CD4-positive, alpha-beta T cell treated with Interleukin-4 for 1 hour (primary cell): Measurements from ENCODE around the gene LAMP1.
"Not testable (repeated sequence)": the region's sequence is repeated elsewhere in the genome, so short reads cannot be mapped to it uniquely, and the experiment has no call there.

Source experiments
- DNase-seq, 2 donors: peaks; one replicate each; pipeline ENCODE4 v3.0.0-alpha.2; 2020 to 2022

The LAMP1 gene

DNA sequence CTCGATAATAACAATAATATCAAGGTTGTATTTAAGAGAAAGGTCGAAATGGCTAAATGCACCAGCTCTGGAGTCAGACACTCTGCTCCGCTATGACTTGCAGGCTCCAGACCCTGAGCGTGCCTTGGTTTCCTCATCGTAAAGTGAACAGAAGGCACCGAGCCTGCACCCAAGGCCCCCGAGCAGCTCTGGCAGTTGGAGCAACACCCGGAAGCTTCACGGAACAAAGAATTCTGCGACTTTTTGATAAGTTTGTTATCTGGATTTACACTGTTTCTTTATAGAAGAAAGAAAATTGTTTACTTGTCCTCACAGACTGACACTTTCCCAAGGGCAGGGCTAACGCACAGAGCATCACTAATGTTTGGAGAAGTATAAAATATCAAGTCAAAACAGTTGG lies 62.5 kb downstream of the LAMP1 start:
- no peak for DNase-seq

DNA sequence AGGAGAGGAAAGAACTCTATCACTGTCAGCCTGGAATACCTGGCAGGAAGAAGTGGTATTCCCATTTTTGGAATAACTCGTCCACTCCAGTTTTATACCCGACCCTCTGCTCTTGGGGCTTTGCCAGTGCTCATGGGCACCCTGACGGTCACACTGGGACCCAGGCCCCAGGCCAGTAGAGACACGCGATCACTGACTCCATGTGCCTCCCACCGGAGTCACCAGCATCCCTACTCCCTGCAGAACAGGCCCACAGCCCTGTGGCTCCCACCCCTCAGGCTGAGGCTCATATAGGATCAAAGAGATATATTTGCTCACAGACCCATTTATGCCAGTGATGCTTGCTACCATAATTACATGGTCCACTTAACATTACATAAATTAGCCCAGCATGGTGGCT lies 63.4 kb downstream of the LAMP1 start:
- no peak for DNase-seq

- DNase-seq, result no peak
These were observed 64.4 kb downstream of the LAMP1 start for GRCh38 chr13:113361406-113361805.

GRCh38 chr13:113364311-113364889 lies 67.4 kb downstream of the LAMP1 start:
- no peak for DNase-seq

GRCh38 chr13:113364901-113365582 lies 68.0 kb downstream of the LAMP1 start:
- no peak for DNase-seq

DNA sequence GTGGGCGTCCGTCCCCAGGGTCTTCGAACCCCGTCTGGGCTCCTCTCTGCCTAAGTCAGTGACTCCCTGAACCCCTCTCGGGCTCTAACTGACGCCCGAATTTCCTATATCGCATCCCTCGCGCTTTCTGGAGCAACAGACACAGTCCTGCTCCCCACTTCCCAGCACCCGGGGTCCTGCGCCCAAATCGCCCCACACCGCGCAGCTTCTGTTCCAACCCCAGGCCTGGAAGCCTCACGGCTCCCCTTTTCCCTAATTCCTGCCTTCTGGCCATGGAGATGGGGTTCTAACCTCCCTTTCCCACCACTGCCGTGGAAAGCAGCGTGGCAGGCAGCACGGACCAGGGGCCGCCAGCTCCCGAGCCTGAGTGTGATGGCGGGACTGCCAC lies 68.5 kb downstream of the LAMP1 start:
- no peak for DNase-seq

GRCh38 chr13:113365971-113366588 lies 69.0 kb downstream of the LAMP1 start:
- DNase-seq, result no peak

DNA sequence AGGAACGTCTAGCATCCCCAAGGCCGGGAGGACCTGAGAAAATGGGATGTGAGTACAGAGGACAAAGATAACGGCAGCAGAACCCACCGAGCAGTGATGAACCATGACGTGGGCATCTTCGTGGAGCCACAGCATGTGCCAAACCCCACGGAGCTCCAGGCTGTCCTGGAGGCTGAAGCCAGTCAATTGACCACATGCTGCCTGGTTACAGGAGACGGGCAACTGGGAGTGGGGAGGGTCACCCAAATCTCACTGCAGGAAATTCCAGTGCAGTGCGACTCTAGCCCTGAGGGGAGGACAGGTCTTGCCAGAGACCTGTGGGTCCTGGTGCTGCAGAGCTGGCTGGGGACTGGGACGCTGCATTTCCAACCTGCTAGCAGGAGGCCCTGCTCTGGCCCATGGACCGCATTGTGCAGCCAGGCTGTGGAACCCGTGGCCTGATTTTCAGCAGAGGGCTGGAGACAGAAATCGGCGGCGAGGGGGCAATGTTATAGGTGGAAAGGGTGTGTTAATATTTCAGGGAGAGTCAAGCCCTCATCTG lies 70.1 kb downstream of the LAMP1 start:
- DNase-seq, result no peak

DNA sequence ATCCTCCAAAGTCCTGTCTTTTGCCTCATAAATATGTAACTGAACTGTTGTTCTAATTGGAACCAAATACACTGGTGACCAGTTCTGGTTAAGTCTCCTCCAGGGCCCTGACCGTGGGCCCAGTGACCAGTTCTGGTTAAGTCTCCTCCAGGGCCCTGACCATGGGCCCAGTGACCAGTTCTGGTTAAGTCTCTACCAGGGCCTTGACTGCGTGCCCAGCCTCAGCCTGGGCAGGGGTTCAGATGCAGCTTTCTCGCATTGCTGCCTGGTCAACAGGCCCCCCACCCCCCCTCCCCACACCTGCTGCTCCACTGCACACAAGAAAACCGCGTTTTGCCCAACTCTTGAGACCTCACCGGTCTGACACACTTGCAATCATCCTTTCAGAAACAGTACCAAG lies 70.7 kb downstream of the LAMP1 start:
- no peak for DNase-seq

DNA sequence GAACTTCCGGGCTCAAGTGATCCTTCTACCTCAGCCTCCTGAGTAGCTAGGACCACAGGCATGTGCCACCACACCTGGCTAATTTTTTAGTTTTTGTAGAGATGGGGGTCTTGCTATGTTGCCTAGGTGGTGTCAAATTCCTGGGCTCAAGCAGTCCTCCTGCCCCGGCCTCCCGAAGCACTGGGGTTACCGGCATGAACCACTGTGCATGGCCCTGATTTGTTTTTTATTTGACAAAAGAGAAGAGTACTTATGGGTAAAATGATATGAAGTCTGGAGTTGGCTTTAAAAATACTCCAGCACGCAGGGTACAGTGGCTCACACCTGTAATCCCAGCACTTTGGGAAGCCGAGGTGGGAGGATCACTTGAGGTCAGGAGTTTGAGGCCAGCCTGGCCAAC lies 71.3 kb downstream of the LAMP1 start:
- DNase-seq, result not testable (repeated sequence)

DNA sequence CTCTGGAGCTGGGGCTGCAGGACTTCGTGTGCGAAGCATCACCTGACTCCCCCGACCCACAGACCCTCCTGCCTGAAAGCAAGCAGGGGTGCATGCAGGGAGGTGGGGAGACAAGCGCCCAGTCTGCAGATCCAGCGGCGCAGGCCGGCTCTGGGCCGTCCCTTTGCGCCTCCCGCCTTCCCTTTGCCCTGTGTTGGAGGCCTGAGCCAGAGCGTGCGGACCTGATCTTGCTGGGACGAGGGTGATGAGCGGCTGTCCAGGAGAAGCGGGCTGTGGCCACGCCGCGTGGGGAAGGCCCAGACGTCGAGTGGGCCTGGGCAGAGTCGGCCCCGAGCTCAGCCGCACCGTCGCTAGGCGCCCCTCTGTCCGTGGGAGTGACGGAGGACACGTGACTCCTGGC lies 72.2 kb downstream of the LAMP1 start:
- DNase-seq, result no peak

DNA sequence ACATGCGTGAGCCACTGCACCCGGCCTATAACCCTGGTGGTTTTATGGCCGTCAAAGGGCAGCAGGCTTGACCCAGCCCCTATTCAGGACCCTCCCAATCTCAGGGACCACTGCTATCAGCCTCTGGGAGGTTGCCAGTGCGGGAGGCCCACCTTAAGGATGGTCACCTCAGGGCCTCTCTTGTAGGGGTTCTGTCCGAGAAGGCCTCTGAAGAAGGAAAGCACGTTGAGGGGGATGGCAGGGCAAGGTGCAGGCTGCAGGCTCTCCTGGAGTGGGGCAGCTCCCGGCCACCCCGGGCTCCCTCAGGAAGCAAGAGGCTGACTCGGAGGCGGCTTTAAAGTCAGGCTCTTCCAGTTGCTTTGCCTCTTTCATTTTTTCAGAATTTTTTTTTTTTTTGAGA lies 72.8 kb downstream of the LAMP1 start:
- no peak for DNase-seq

DNA sequence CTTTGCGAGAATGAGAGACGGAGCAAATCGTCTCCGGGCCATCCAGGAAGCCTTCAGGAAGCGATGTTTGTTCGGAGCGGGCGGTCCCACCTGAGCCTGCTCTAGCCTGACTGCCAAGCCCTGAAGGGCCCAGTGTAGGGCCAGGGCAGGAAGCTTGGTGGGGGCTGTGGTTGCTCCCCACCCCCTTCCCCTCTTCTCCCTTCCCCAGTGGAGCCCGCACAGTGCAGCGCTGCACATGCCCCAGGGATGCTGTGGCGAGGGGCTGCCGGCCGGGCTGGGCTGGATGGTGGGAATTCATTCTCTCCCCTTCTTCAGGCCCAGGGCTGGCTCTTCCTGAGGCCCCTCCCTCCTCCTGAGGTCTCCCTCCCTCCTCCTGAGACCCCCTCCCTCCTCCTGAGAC lies 74.0 kb downstream of the LAMP1 start:
- no peak for DNase-seq

DNA sequence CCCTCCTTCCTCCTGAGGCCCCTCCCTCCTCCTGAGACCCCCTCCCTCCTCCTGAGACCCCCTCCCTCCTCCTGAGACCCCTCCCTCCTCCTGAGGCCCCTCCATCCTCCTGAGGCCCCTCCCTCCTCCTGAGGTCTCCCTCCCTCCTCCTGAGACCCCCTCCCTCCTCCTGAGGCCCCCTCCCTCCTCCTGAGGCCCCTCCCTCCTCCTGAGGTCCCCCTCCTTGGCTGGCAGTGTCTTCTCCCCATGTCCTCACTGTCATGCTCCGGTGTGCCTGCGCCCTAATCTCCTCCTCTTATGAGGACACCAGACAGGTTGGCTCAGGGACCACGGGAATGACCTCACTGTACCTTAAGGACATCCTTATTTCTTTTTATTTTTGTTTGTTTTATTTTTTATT lies 74.7 kb downstream of the LAMP1 start:
- not testable (repeated sequence) for DNase-seq
